GM23248 (cell line): ENCODE measurements around the gene DLG2.

Source experiments
- EZH2 ChIP-seq: fragments of 200-600 bp; sonication (generic); IDR thresholded peaks from 2 replicates; pipeline ENCODE4 v1.6.1; 2018; ENCODE audit warnings: antibody characterized with exemption, mild to moderate bottlenecking; ENCODE audit not compliant: insufficient read depth, poor library complexity, severe bottlenecking
- EZH2phosphoT487 ChIP-seq: fragments of 200-600 bp; sonication (generic); IDR thresholded peaks from 2 replicates; pipeline ENCODE4 v1.6.1; 2018; ENCODE audit warnings: antibody characterized with exemption, moderate library complexity, mild to moderate bottlenecking, low read depth; ENCODE audit not compliant: insufficient read depth

- TF ChIP-seq EZH2 (no peak), EZH2phosphoT487 (no peak)
Observed at GRCh38 chr11:85127349-85127748, 499.8 kb downstream of the DLG2 start.
